ENCODE measurements around the gene GATAD2B. TPM values are rescaled to one million over a fixed set of nuclear protein-coding genes. Genes with fewer than 3 reads are reported as not detected.
"Not testable (repeated sequence)": the region's sequence is repeated elsewhere in the genome, so short reads cannot be mapped to it uniquely, and the experiment has no call there.

GATAD2B gene
- total RNA-seq, 2 experiments from 2014 or later, result 59.5 to 59.8 TPM

DNA sequence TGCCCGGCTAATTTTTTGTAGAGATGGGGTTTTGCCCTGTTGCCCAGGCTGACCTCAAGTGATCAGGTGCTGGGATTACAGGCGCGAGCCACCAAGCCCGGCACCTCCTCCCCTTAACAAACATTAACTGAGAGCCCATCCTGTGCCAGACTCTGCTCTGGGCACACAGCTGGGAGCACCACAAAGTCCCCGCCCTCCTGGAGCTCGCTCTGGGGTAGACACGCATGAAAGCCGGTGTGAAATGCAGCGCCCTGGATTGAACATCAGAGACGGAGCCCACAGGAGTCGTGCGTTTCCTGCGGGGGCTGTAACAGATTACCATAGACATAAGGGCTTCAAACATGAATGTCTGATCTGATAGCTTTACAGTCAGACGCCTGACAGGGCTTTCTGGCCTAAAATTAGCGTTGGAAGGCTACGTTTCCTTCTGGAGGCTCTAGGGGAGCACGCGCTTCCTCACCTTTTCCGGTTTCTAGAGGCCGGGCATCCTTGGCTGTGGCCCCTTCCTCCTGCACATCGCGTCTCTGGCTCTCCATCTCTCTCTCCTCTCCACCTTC is 133.2 kb downstream of the GATAD2B start:
- intact Hi-C loops (cut with micrococcal nuclease), result no loop called here
- Mint-ChIP-seq H3K27me3 (peaks cover 2% of the 10 kb centered on the region), H3K4me3 (peak overlapping the region; percentile 43), H3K4me1 (ENCODE audit: low read depth) (peaks cover 30% of the 10 kb centered on the region), H3K27ac (peak overlapping the region; percentile 80), H3K36me3 (ENCODE audit: low read depth) (no peaks in the 10 kb centered on the region), H3K9me3 (no peaks in the 10 kb centered on the region)
- ChIA-PET CTCF (interaction anchor here (1.0 to 1.7 kb wide), 5 partner anchors 9 to 197 kb away, joined by 3 to 5 read pairs (median 4); partner anchors contain the start of genes DENND4B, RAB13 and SLC27A3), POLR2A (interaction anchor here (0.6 to 2.1 kb wide), 4 partner anchors 51 to 201 kb away, joined by 3 to 9 read pairs (median 4); partner anchors contain the start of genes CREB3L4, RAB13 and RPS27)
- ATAC-seq (peak; percentile 24), DNase-seq (peak; percentile 56)
- TF ChIP-seq, protein P1, sequence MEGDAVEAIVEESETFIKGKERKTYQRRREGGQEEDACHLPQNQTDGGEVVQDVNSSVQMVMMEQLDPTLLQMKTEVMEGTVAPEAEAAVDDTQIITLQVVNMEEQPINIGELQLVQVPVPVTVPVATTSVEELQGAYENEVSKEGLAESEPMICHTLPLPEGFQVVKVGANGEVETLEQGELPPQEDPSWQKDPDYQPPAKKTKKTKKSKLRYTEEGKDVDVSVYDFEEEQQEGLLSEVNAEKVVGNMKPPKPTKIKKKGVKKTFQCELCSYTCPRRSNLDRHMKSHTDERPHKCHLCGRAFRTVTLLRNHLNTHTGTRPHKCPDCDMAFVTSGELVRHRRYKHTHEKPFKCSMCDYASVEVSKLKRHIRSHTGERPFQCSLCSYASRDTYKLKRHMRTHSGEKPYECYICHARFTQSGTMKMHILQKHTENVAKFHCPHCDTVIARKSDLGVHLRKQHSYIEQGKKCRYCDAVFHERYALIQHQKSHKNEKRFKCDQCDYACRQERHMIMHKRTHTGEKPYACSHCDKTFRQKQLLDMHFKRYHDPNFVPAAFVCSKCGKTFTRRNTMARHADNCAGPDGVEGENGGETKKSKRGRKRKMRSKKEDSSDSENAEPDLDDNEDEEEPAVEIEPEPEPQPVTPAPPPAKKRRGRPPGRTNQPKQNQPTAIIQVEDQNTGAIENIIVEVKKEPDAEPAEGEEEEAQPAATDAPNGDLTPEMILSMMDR (IDR thresholded peaks at IDR 0.05), result no peak

DNA sequence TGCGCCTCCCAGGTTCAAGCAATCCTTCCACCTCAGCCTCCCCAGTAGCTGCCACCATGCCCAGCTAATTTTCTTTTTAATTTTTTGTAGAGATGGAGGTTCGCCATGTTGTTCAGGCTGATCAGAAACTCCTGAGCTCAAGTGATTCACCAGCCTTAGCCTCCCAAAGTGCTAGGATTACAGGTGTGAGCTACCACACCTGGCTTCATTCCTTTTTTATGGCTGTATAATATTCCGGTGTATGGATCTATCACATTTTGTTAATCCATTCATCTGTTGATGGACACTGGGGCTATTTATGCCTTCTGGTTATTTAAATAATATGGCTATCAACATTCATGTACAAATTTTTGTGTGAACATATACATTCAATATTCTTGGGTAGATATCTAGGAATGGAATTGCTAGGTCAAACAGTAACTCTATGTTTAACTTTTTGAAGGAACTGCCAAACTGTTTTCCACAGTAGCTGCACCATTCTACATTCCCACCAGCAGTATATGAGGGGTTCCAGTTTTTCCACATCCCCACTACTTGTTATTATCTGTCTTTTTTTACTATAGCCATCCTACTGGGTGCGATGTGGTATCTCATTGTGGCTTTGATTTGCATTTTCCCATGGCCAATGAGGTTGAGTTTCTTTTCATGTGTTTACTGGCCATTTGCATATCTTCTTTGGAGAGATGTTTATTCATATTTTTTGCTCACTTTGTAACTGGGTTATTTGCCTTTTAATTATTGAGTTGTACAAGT is 136.6 kb downstream of the GATAD2B start:
- peaks cover 2% of the 10 kb centered on the region for H3K27me3 Mint-ChIP-seq
- peaks cover 30% of the 10 kb centered on the region for H3K4me1 Mint-ChIP-seq (ENCODE audit: low read depth)
- intact Hi-C loops (cut with micrococcal nuclease), result no loop called here
- no peaks in the 10 kb centered on the region for H3K36me3 Mint-ChIP-seq (ENCODE audit: low read depth)
- DNase-seq (no peak), ATAC-seq (no peak)
- no peaks in the 10 kb centered on the region for H3K9me3 Mint-ChIP-seq
- no peak overlapping the region for H3K4me3 Mint-ChIP-seq
- TF ChIP-seq, protein P1 (IDR thresholded peaks at IDR 0.05), result no peak
- ChIA-PET POLR2A (interaction anchor here (1.0 kb wide), 1 partner anchor 205 kb away, joined by 3 read pairs; no protein-coding TSS in a partner anchor), CTCF (interaction anchor here (1.6 kb wide), 1 partner anchor 11 kb away, joined by 5 read pairs; the partner anchor contains the start of gene SLC27A3)
- no peak overlapping the region for H3K27ac Mint-ChIP-seq

DNA sequence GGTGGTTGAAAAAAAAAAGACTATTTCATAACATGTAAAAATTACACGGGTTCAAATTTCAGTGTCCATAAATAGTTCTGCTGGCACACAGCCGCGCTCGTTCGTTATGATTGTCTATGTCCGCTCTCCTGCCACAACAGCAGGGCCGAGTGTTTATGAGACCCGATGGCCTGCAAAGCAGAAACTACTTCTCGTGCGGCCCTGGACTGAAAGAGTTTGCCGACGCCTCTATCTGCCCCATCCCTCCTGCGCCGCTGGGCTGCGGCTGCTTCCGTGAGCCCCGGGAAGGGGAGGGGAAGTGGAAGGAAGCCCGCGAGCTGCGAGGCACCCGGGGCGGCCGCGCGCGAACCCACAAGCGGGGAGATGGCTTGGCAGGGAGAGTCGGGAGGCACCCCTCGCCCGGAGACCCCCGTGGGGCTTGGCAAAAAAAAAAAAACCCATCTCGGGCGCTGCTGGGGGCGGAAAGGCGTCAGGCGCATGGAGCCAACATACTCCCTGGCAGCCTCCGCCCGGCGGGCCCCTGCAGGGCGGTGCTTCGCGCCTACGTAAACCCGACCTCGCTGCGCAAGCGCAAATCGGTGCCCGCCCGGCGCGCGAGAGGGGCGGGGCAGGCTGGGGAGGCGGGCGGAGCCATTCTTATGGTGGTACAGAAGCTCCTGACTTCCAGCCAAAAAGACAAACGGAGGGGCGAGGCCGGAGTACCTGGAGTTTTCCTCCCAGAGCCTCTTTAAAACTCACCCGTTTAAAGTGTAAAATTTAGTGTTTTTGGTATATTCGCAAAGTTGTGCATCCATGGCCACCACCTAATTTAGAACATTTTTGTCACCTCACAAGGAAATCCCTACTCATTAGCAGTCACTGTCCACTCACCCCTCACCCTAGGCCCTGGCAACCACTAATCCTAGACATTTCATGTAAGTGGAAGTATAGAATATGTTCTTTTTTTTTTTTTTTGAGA is 139.3 kb downstream of the GATAD2B start:
- peaks cover 8% of the 10 kb centered on the region for H3K4me1 Mint-ChIP-seq (ENCODE audit: low read depth)
- ATAC-seq (peak; percentile 98), DNase-seq (peak; percentile 93)
- H3K27me3 Mint-ChIP-seq, result no peaks in the 10 kb centered on the region
- no peaks in the 10 kb centered on the region for H3K36me3 Mint-ChIP-seq (ENCODE audit: low read depth)
- no peaks in the 10 kb centered on the region for H3K9me3 Mint-ChIP-seq
- intact Hi-C loops (cut with micrococcal nuclease), result no loop called here
- TF ChIP-seq, protein P1 (IDR thresholded peaks at IDR 0.05), result no peak
- H3K27ac Mint-ChIP-seq, result peak overlapping the region; percentile 93
- ChIA-PET CTCF (interaction anchor here (0.7 to 1.0 kb wide), 2 partner anchors 14 to 22 kb away, joined by 3 to 4 read pairs; no protein-coding TSS in a partner anchor), POLR2A (interaction anchor here (0.6 to 1.6 kb wide), 3 partner anchors 9 to 173 kb away, joined by 3 read pairs; no protein-coding TSS in a partner anchor)
- peak overlapping the region; percentile 76 for H3K4me3 Mint-ChIP-seq

DNA sequence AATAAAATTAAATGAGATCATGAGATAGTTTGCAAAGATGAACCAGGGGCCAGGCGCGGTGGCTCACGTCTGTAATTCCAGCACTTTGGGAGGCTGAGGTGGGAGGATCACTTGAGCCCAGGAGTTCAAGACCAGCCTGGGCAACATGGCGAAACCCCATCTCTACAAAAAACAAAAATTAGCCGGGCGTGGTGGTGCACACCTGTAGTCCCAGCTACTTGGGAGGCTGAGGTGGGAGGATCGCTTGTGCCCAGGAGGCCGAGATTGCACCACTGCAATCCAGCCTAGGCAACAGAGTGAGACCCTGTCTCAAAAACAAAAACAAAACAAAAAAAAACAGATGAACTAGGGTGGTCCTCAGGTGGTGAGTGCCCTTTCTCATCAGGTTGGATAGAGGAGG is 140.1 kb downstream of the GATAD2B start:
- H3K27me3 Mint-ChIP-seq; POLR2A ChIA-PET; ATAC-seq; H3K9me3 Mint-ChIP-seq; intact Hi-C loops (cut with micrococcal nuclease); H3K36me3 Mint-ChIP-seq (ENCODE audit: low read depth); DNase-seq; H3K4me1 Mint-ChIP-seq (ENCODE audit: low read depth): not testable (repeated sequence)
- CTCF ChIA-PET, result interaction anchor here (1.0 to 1.1 kb wide), 2 partner anchors 28 to 204 kb away, joined by 3 read pairs; partner anchors contain the start of gene RAB13
- peak overlapping the region; percentile 76 for H3K4me3 Mint-ChIP-seq
- peak overlapping the region; percentile 93 for H3K27ac Mint-ChIP-seq

DNA sequence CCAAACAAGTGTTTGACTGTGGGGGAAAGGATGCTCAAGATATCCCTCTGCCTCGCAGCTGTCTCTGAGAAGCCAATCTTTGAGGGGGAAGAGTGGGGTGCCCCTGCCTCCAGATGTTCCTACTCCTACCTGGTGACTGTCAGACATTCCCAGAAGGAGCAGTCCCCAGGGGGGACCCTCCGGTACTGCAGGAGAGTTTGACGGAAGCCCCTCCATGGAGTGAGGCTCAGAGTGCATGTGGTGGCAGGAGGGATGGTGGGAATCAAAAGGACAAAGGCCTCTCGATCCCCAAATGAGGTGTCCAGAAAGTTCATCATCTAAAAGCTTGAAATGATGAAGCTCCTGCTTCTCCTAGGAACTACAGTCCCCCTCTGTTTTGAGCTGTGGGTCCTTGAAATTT is 142.2 kb downstream of the GATAD2B start:
- Mint-ChIP-seq H3K27me3 (no peaks in the 10 kb centered on the region), H3K9me3 (no peaks in the 10 kb centered on the region), H3K27ac (no peak overlapping the region), H3K4me1 (ENCODE audit: low read depth) (peaks cover 19% of the 10 kb centered on the region), H3K4me3 (no peak overlapping the region), H3K36me3 (ENCODE audit: low read depth) (no peaks in the 10 kb centered on the region)
- CTCF ChIA-PET, result interaction anchor here (1.2 to 1.3 kb wide), 2 partner anchors 103 to 207 kb away, joined by 4 to 5 read pairs; no protein-coding TSS in a partner anchor
- TF ChIP-seq, protein P1 (IDR thresholded peaks at IDR 0.05), result no peak
- intact Hi-C loops (cut with micrococcal nuclease), result no loop called here
- ATAC-seq (no peak), DNase-seq (no peak)
- POLR2A ChIA-PET, result no interaction called here

Data from activated CD8-positive, alpha-beta T cell treated with anti-CD3 and anti-CD28 coated beads for 36 hours (primary cell).